Measurements from ENCODE around the gene VMP1. TPM values are rescaled to one million over a fixed set of nuclear protein-coding genes. Genes with fewer than 3 reads are reported as not detected.

VMP1 gene
- total RNA-seq, 1 donor from 2014 or later: 183 TPM

DNA sequence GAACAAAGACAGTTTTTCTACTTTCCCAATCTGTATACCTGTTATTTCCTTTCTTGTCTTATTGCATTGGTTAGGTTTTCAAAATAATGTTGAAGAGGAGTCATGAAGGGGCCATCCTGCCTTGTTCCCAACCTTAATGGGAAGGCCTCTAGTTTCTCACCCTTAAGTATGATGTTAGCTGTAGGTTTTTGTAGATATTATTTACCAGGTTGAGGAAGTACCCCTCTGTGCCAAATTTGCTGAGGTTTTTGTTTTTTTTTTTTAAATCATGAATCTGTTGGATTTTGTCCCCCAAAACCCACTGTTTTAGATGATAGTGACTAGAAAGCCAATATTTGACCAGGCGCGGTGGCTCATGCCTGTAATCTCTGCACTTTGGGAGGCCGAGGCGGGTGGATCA lies 36.4 kb downstream of the VMP1 start:
- no peaks in the 10 kb centered on the region for H3K4me1 ChIP-seq
- TF ChIP-seq, protein P1, sequence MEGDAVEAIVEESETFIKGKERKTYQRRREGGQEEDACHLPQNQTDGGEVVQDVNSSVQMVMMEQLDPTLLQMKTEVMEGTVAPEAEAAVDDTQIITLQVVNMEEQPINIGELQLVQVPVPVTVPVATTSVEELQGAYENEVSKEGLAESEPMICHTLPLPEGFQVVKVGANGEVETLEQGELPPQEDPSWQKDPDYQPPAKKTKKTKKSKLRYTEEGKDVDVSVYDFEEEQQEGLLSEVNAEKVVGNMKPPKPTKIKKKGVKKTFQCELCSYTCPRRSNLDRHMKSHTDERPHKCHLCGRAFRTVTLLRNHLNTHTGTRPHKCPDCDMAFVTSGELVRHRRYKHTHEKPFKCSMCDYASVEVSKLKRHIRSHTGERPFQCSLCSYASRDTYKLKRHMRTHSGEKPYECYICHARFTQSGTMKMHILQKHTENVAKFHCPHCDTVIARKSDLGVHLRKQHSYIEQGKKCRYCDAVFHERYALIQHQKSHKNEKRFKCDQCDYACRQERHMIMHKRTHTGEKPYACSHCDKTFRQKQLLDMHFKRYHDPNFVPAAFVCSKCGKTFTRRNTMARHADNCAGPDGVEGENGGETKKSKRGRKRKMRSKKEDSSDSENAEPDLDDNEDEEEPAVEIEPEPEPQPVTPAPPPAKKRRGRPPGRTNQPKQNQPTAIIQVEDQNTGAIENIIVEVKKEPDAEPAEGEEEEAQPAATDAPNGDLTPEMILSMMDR (IDR thresholded peaks at IDR 0.05): no peak
- intact Hi-C loops (cut with DNase I): no loop called here
- H3K27ac ChIP-seq: no peak overlapping the region
- H3K36me3 ChIP-seq: peaks cover 3 to 5% of the 10 kb centered on the region in 2 donors
- DNase-seq (ENCODE audit: low spot score in 2 of 2): no peak
- no peaks in the 10 kb centered on the region for H3K27me3 ChIP-seq
- H3K4me3 ChIP-seq: no peak overlapping the region
- H3K9me3 ChIP-seq: no peaks in the 10 kb centered on the region

DNA sequence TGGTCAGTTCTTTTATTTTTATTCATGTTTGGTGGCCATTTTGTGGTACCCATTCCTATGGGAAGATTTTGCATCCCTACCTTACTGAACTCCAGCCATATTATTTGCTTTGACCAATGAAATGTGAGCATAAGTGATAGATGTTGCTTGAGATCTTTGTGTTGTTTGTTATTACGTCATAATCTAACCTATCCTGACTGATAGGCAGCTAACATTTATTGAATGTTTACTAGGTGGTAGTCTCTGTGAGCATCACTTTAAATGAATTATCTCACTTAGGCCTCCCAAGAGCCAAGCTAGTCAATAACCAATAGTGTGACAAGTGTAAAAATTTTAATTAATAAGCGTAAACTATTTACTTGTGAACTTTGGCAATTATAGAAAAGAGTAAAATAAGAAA lies 37.6 kb downstream of the VMP1 start:
- Histone ChIP-seq H3K4me1 (no peaks in the 10 kb centered on the region), H3K4me3 (no peak overlapping the region), H3K27me3 (no peaks in the 10 kb centered on the region), H3K27ac (no peak overlapping the region), H3K36me3 (peaks cover 3% of the 10 kb centered on the region in 2 donors), H3K9me3 (no peaks in the 10 kb centered on the region)
- TF ChIP-seq, protein P1 (IDR thresholded peaks at IDR 0.05): no peak
- intact Hi-C loops (cut with DNase I): no loop called here
- no peak for DNase-seq (ENCODE audit: low spot score in 2 of 2)

DNA sequence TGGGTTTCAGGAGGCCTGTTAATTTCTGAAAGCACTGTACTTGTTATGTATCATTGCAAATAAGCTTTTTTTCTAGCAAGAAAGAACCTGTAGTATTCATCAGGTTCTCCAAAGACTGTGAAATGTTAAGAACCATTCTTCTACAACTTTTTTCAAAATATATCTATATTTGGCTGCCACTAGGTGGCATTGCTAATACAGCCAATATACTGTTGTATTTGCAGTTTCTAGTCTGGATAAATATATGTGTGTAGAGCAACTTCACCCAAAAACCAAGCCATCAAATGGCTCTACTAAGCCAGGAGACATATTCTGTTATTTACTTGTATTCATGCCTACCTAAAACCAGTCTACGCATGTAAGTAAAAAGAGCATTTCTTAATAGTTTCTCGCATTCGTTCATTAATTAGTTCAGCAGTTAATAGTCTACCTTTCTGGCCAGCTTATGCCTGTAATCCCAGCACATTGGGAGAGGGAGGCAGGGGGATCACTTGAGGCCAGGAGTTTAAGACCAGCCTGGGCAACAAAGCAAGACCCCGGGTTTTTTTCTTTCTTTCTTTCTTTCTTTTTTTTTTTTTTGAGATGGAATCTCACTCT lies 39.5 kb downstream of the VMP1 start:
- TF ChIP-seq, protein P1 (IDR thresholded peaks at IDR 0.05): peak; percentile 32 to 69 (median 67)
- H3K27ac ChIP-seq: no peak overlapping the region
- peaks cover 0 to 2% of the 10 kb centered on the region in 2 donors for H3K36me3 ChIP-seq
- intact Hi-C loops (cut with DNase I): loop anchor here (1.0 kb wide), 1 partner anchor 112 kb away; no protein-coding TSS in a partner anchor
- H3K4me1 ChIP-seq: no peaks in the 10 kb centered on the region
- H3K4me3 ChIP-seq: no peak overlapping the region
- no peaks in the 10 kb centered on the region for H3K27me3 ChIP-seq
- H3K9me3 ChIP-seq: no peaks in the 10 kb centered on the region
- DNase-seq (ENCODE audit: low spot score in 2 of 2): no peak

DNA sequence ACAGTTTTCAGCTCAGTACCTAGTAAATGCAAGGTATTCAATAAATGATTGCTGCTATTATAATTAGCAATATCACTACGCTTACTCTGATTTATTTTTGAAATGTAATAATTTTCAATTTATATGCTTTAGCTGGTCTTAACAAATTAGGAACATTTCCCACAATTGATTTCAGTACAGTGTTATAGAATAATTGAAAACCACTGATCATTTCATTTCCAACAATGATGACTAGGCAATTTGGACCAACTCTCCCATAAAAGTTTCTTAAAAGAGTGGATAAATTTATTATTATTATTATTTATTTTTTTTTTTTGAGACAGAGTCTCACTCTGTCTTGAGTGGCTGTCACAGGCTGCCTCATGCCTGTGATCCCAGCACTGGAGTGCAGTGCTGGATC lies 41.1 kb downstream of the VMP1 start:
- H3K27ac ChIP-seq: no peak overlapping the region
- no peaks in the 10 kb centered on the region for H3K9me3 ChIP-seq
- H3K4me1 ChIP-seq: no peaks in the 10 kb centered on the region
- TF ChIP-seq, protein P1 (IDR thresholded peaks at IDR 0.05): no peak
- no peak for DNase-seq (ENCODE audit: low spot score in 2 of 2)
- H3K27me3 ChIP-seq: no peaks in the 10 kb centered on the region
- H3K36me3 ChIP-seq: no peaks in the 10 kb centered on the region
- H3K4me3 ChIP-seq: no peak overlapping the region
- intact Hi-C loops (cut with DNase I): no loop called here

DNA sequence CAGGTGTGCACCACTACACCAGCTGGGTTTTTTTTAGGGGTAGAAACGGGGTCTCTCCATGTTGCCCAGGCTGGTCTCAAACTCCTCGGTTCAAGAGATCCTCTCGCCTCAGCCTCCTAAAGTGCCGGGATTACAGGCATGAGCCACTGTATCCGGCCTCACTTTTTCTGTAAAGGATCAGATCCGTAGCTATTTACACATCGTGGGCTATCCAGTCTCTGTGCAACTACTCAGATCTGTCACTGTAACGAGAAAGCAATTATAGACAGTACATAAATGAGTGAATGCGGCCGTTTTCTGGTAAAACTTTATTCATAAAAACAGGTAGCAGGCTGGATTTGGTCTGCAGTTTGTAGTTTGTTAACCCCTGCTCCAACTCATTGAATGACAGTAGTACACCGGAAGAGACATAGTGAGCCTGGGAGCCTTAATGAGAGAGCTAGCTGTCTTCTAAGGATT lies 44.5 kb downstream of the VMP1 start:
- Histone ChIP-seq H3K27ac (no peak overlapping the region), H3K4me3 (no peak overlapping the region), H3K9me3 (no peaks in the 10 kb centered on the region), H3K36me3 (no peaks in the 10 kb centered on the region), H3K27me3 (no peaks in the 10 kb centered on the region), H3K4me1 (peaks cover 0 to 11% of the 10 kb centered on the region in 2 donors)
- intact Hi-C loops (cut with DNase I): loop anchor here (5.0 kb wide), 1 partner anchor 35 kb away; no protein-coding TSS in a partner anchor
- TF ChIP-seq, protein P1 (IDR thresholded peaks at IDR 0.05): no peak
- no peak for DNase-seq (ENCODE audit: low spot score in 2 of 2)
